Gastroesophageal sphincter (tissue), 4 donors: ENCODE data around the gene PSMB8. TPM values are rescaled to one million over a fixed set of nuclear protein-coding genes. Genes with fewer than 3 reads are reported as not detected.

Experiments
- ATAC-seq: fragments of 150-250 bp; one replicate; pipeline ENCODE4 v1.9.1; 2016; ENCODE audit warnings: mild to moderate bottlenecking, moderate library complexity
- H3K27ac ChIP-seq, 4 donors: fragments of 200-600 bp; sonication (generic) in 3 of 4; 1 replicate in 3 of 4; 2 replicates in 1 of 4; pipeline ENCODE4 v1.5.1; 2016 to 2019
- H3K27me3 ChIP-seq: fragments of 200-600 bp; sonication (generic); one replicate; pipeline ENCODE4 v1.5.1; 2019
- H3K36me3 ChIP-seq, 2 donors: fragments of 200-600 bp; sonication (generic); one replicate each; pipeline ENCODE4 v1.5.1; 2019; ENCODE audit warnings: control low read depth in 1 of 2
- H3K4me1 ChIP-seq, 3 donors: fragments of 200-600 bp; sonication (generic); 1 replicate in 2 of 3; 2 replicates in 1 of 3; pipeline ENCODE4 v1.5.1; 2016 to 2019; ENCODE audit warnings: control low read depth in 2 of 3
- H3K4me3 ChIP-seq, 2 donors: fragments of 200-600 bp; sonication (generic); one replicate each; pipeline ENCODE4 v1.5.1; 2019; ENCODE audit warnings: mild to moderate bottlenecking in 1 of 2, moderate library complexity in 1 of 2
- H3K9me3 ChIP-seq, 3 donors: fragments of 200-600 bp; sonication (generic); one replicate each; pipeline ENCODE4 v1.5.1; 2017 to 2019; ENCODE audit warnings: control low read depth in 2 of 3
- CTCF ChIP-seq, 4 experiments: fragments of 200-600 bp in 2 of 4; fragments of 450-650 bp in 2 of 4; sonication (generic) in 1 of 4; IDR thresholded peaks; one replicate each; pipeline ENCODE4 v1.5.1; 2017 to 2019; ENCODE audit warnings: antibody characterized with exemption in 4 of 4, mild to moderate bottlenecking in 2 of 4, moderate library complexity in 2 of 4
- EP300 ChIP-seq: sonication (generic); formaldehyde crosslinking; IDR thresholded peaks from one replicate; pipeline ENCODE4 v1.6.1; 2017; ENCODE audit warnings: antibody characterized with exemption, mild to moderate bottlenecking
- POLR2A ChIP-seq, 2 donors: fragments of 450-650 bp; IDR thresholded peaks; one replicate each; pipeline ENCODE4 v1.6.1; 2017; ENCODE audit warnings: antibody characterized with exemption in 2 of 2, mild to moderate bottlenecking in 2 of 2, moderate library complexity in 1 of 2
- POLR2AphosphoS5 ChIP-seq: sonication (generic); formaldehyde crosslinking; IDR thresholded peaks from one replicate; pipeline ENCODE4 v1.6.1; 2017; ENCODE audit warnings: antibody characterized with exemption
- WGBS, 2 donors: methylation state at CpG; one replicate each; pipeline ENCODE4 v1.1.5; 2018; ENCODE audit warnings: low coverage in 1 of 2; 5-methylcytosine and 5-hydroxymethylcytosine counted together
- total RNA-seq, 4 donors: library from RNA; depleted of rRNA; stranded (reverse); fragments of >200 nt; gene quantifications; one replicate each; pipeline ENCODE4 v1.1.0, GENCODE V29; 2016

Gene PSMB8
- total RNA-seq, 4 donors from 2014 or later = 20.2 to 49.9 (median 36.7) TPM

DNA sequence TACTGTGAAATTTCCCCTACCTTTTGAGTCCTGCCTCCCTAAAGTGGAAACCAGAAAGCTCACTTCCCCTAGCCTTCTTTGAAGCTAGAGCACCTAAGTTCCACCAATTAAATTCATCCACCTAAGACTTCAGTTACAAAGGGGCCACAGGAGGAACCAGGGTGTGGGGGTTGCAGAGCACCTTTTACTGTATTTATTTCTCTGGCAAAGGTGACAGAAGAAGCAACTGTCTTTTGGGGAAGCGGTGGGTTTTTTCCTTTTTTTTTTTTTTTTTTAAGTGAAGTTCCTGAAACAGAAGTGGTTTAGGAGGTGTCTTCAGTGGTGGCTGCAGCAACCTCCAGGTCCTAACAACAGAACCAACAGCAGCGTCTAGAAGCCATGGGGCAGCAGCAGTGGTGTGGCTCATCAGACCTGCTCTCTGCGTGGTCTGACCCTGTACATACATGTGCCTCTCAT, 23.2 kb upstream of the PSMB8 start:
- Histone ChIP-seq H3K4me1 (no peaks in the 10 kb centered on the region), H3K4me3 (no peak overlapping the region), H3K9me3 (peaks cover 0 to 5% (median 0%) of the 10 kb centered on the region in 3 donors), H3K36me3 (no peaks in the 10 kb centered on the region), H3K27me3 (peaks cover 10% of the 10 kb centered on the region), H3K27ac (no peak overlapping the region)
- no peak for ATAC-seq
- 50 to 65% methylated on average over 2 to 3 of the region's 3 CpGs for WGBS, 2 donors
- TF ChIP-seq CTCF (IDR thresholded peaks at IDR 0.05) (no peak), POLR2A (IDR thresholded peaks at IDR 0.05) (no peak), EP300 (no peak), POLR2AphosphoS5 (no peak)

DNA sequence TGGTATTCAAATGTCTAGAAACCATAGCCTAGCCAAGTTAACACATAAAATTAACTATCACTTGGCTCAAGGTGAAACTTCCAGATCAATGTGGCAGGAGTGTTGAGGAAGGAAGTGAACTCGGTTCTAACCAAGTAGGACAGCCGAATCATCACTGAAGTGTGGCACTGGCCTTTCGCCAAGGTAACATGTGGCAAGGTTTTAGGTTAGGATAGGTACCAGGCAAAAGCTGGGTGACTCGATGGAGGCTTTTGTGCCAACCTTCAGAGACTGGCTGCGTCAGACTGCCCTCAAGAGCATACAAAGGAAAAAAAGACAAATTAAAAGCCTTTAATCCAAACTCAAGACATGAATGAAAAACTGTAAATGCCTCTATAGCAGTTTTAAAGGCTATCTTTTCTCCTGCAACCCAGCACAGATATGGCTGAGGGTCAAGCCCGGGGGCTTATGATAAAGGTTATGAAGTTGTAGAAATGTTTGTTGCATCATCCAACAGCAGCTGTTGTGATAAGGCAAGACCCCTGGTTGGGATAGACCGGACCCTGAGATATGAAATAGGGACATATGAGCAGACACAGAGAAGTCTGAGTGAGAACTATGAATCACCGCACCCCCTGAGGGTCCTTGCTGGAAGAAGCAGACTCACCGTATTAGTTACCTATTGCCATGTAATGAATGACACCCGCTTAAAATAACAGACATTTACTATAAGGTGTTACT, 22.0 kb upstream of the PSMB8 start:
- WGBS, 2 donors = 69 to 74% methylated on average over 7 to 10 of the region's 10 CpGs
- no peak for ATAC-seq
- H3K9me3 ChIP-seq = no peaks in the 10 kb centered on the region
- H3K27ac ChIP-seq = no peak overlapping the region
- H3K4me1 ChIP-seq = no peaks in the 10 kb centered on the region
- H3K4me3 ChIP-seq = no peak overlapping the region
- no peak for TF ChIP-seq POLR2AphosphoS5
- TF ChIP-seq EP300 = no peak
- TF ChIP-seq POLR2A (IDR thresholded peaks at IDR 0.05) = no peak
- no peak for TF ChIP-seq CTCF (IDR thresholded peaks at IDR 0.05)
- H3K27me3 ChIP-seq = peaks cover 10% of the 10 kb centered on the region
- no peaks in the 10 kb centered on the region for H3K36me3 ChIP-seq

GRCh38 chr6:32862725-32863124, 18.9 kb upstream of the PSMB8 start:
- no peak overlapping the region for H3K27ac ChIP-seq
- TF ChIP-seq EP300 = no peak
- no peak for TF ChIP-seq CTCF (IDR thresholded peaks at IDR 0.05)
- no peak for TF ChIP-seq POLR2A (IDR thresholded peaks at IDR 0.05)
- TF ChIP-seq POLR2AphosphoS5 = no peak
- WGBS, 2 donors = 72 to 74% methylated on average over 3 of the region's 3 CpGs
- H3K27me3 ChIP-seq = no peaks in the 10 kb centered on the region
- H3K9me3 ChIP-seq = no peaks in the 10 kb centered on the region
- peaks cover 0 to 27% of the 10 kb centered on the region in 2 donors for H3K36me3 ChIP-seq
- ATAC-seq = no peak
- no peaks in the 10 kb centered on the region for H3K4me1 ChIP-seq
- no peak overlapping the region for H3K4me3 ChIP-seq

- H3K9me3 ChIP-seq = no peaks in the 10 kb centered on the region
- H3K4me1 ChIP-seq = peaks cover 0 to 6% (median 4%) of the 10 kb centered on the region in 3 donors
- TF ChIP-seq POLR2A (IDR thresholded peaks at IDR 0.05) = no peak
- no peak for TF ChIP-seq CTCF (IDR thresholded peaks at IDR 0.05)
- no peak for TF ChIP-seq EP300
- TF ChIP-seq POLR2AphosphoS5 = no peak
- 57 to 63% methylated on average over 1 of the region's 1 CpG for WGBS, 2 donors
- H3K4me3 ChIP-seq = no peak overlapping the region
- peaks cover 0 to 34% of the 10 kb centered on the region in 2 donors for H3K36me3 ChIP-seq
- H3K27me3 ChIP-seq = no peaks in the 10 kb centered on the region
- no peak for ATAC-seq
- H3K27ac ChIP-seq = peak overlapping the region in 1 of 4 donors; percentile 30
Measured at GRCh38 chr6:32860674-32861073, 16.8 kb upstream of the PSMB8 start.

GRCh38 chr6:32858194-32858593, 14.3 kb upstream of the PSMB8 start:
- H3K36me3 ChIP-seq = peaks cover 0 to 34% of the 10 kb centered on the region in 2 donors
- peaks cover 3 to 19% (median 10%) of the 10 kb centered on the region in 3 donors for H3K4me1 ChIP-seq
- TF ChIP-seq CTCF (IDR thresholded peaks at IDR 0.05) (no peak), POLR2A (IDR thresholded peaks at IDR 0.05) (no peak), POLR2AphosphoS5 (no peak), EP300 (no peak)
- no peak overlapping the region for H3K27ac ChIP-seq
- ATAC-seq = no peak
- H3K4me3 ChIP-seq = no peak overlapping the region
- no peaks in the 10 kb centered on the region for H3K9me3 ChIP-seq
- 92 to 100% methylated on average over 4 to 5 of the region's 5 CpGs for WGBS, 2 donors
- no peaks in the 10 kb centered on the region for H3K27me3 ChIP-seq
